OCI-LY7 (cell line): ENCODE data around the gene OPTC. TPM values are rescaled to one million over a fixed set of nuclear protein-coding genes. Genes with fewer than 3 reads are reported as not detected.

ENCODE experiments used
- BruUV-seq: library from RNA; stranded (reverse); fragments of 400-500 nt; replicated peaks from 2 replicates; lab custom pipeline; 2021; lab: Mats Ljungman, UMichigan
- CTCF ChIA-PET: fragments of 300-600 bp; sonication (Branson Sonifier 250); formaldehyde crosslinking; loops from one replicate; lab custom pipeline; 2022; ENCODE audit warnings: antibody characterized with exemption; ENCODE audit not compliant: unreplicated experiment; lab: Charles Lee
- POLR2A ChIA-PET: fragments of 300-600 bp; sonication (Branson Sonifier 250); formaldehyde crosslinking; loops from one replicate; lab custom pipeline; 2022; ENCODE audit warnings: antibody characterized with exemption; lab: Charles Lee
- DNase-seq: peaks from one replicate; pipeline ENCODE4 v3.0.0-alpha.2; 2015; ENCODE audit warnings: low spot score
- H2AFZ ChIP-seq: fragments of 200-600 bp; sonication (generic), shearing (Covaris generic); 2 replicates; pipeline ENCODE4 v1.6.1; 2014; ENCODE audit warnings: mild to moderate bottlenecking, antibody characterized with exemption, low read length, moderate library complexity
- H3K27ac ChIP-seq: fragments of 200-600 bp; sonication (generic); 2 replicates; pipeline ENCODE4 v1.5.1; 2014; ENCODE audit warnings: mixed run types, low read depth, mild to moderate bottlenecking, moderate library complexity, low read length, inconsistent platforms; ENCODE audit not compliant: poor library complexity, severe bottlenecking
- H3K36me3 ChIP-seq: fragments of 200-600 bp; sonication (generic); 2 replicates; pipeline ENCODE4 v1.6.1; 2014; ENCODE audit warnings: mild to moderate bottlenecking, antibody characterized with exemption, low read length, moderate library complexity, mixed read lengths; ENCODE audit not compliant: insufficient read depth
- H3K4me1 ChIP-seq: fragments of 200-600 bp; sonication (generic); 2 replicates; pipeline ENCODE4 v1.5.1; 2014; ENCODE audit warnings: mild to moderate bottlenecking, low read length; ENCODE audit not compliant: insufficient read depth, poor library complexity, severe bottlenecking
- H3K4me2 ChIP-seq: fragments of 200-600 bp; sonication (generic); 2 replicates; pipeline ENCODE4 v1.6.1; 2014; ENCODE audit warnings: mild to moderate bottlenecking, low read length
- H3K4me3 ChIP-seq: fragments of 200-600 bp; sonication (generic); 2 replicates; pipeline ENCODE4 v1.5.1; 2014; ENCODE audit warnings: mild to moderate bottlenecking, low read depth, low read length; ENCODE audit not compliant: poor library complexity, severe bottlenecking
- H3K79me2 ChIP-seq: fragments of 200-600 bp; sonication (generic); 2 replicates; pipeline ENCODE4 v1.6.1; 2016; ENCODE audit warnings: low read depth, mild to moderate bottlenecking, low read length, moderate library complexity, mixed read lengths; ENCODE audit not compliant: insufficient read depth
- H3K9me2 ChIP-seq: fragments of 200-600 bp; sonication (generic); 2 replicates; pipeline ENCODE4 v1.6.1; 2016; ENCODE audit warnings: mild to moderate bottlenecking, low read length, mixed read lengths; ENCODE audit not compliant: insufficient read depth
- H3K9me3 ChIP-seq: fragments of 200-600 bp; sonication (generic); 2 replicates; pipeline ENCODE4 v1.6.1; 2014; ENCODE audit warnings: mild to moderate bottlenecking, mixed run types, low read length, mixed read lengths
- H4K20me1 ChIP-seq: fragments of 200-600 bp; sonication (generic); 2 replicates; pipeline ENCODE4 v1.6.1; 2014; ENCODE audit warnings: mild to moderate bottlenecking, antibody characterized with exemption, low read length, moderate library complexity, mixed read lengths; ENCODE audit not compliant: insufficient read depth
- EZH2phosphoT487 ChIP-seq: fragments of 200-600 bp; sonication (generic); IDR thresholded peaks from 2 replicates; pipeline ENCODE4 v1.6.1; 2018; ENCODE audit warnings: low read depth, borderline replicate concordance, mild to moderate bottlenecking, mixed run types, antibody characterized with exemption, low read length, moderate library complexity, mixed read lengths
- intact Hi-C: fragments of 100-400 bp; cut with micrococcal nuclease; formaldehyde crosslinking; loops from one replicate; pipeline ENCODE4 v1.10.0; 2022; ENCODE audit not compliant: unreplicated experiment
- total RNA-seq, 2 experiments: library from RNA; depleted of rRNA in 1 of 2; stranded (reverse); fragments of >200 nt in 1 of 2; shearing (Covaris generic) in 1 of 2; gene quantifications; 2 replicates each; pipeline ENCODE4 v1.2.3, GENCODE V29; 2014 to 2022
- TF ChIP-seq, protein P1 (sequence below): fragments of 200-600 bp; sonication (generic); conservative IDR thresholded peaks from 2 replicates; pipeline ENCODE4 v1.5.1; 2014; ENCODE audit warnings: mild to moderate bottlenecking, antibody characterized with exemption, low read length, moderate library complexity, mixed read lengths

The OPTC gene
- total RNA-seq, 2 experiments from 2014 or later: not detected

DNA sequence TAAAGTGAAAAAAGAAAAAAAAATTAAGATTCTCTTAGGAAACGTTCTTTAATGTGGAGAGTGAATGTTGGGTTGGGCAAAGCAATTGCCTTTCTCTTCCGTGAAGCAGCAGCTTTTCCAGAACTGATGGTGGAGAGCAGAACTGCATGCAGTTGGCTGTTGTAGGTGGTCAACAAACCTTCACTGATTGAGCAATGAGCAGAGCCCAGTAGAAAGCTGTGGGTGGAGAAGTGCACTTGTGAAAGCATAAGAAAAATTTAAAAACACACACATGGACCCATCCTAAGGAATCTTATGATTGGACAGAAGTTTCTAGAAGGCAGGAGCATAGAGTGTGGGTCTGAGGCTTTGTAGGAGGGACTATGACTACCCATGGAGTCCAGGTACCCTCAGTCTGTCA lies 13.9 kb upstream of the OPTC start:
- BruUV-seq: no TSS peak
- Histone ChIP-seq H3K79me2 (no peaks in the 10 kb centered on the region), H3K4me2 (peak overlapping the region; percentile 34), H3K9me3 (no peaks in the 10 kb centered on the region), H2AFZ (peak overlapping the region; percentile 81), H3K4me1 (peaks cover 17% of the 10 kb centered on the region), H3K4me3 (no peak overlapping the region), H3K9me2 (no peaks in the 10 kb centered on the region), H4K20me1 (no peaks in the 10 kb centered on the region), H3K36me3 (no peaks in the 10 kb centered on the region), H3K27ac (no peak overlapping the region)
- POLR2A ChIA-PET: no interaction called here
- DNase-seq: no peak
- intact Hi-C loops: no loop called here
- TF ChIP-seq, protein P1, sequence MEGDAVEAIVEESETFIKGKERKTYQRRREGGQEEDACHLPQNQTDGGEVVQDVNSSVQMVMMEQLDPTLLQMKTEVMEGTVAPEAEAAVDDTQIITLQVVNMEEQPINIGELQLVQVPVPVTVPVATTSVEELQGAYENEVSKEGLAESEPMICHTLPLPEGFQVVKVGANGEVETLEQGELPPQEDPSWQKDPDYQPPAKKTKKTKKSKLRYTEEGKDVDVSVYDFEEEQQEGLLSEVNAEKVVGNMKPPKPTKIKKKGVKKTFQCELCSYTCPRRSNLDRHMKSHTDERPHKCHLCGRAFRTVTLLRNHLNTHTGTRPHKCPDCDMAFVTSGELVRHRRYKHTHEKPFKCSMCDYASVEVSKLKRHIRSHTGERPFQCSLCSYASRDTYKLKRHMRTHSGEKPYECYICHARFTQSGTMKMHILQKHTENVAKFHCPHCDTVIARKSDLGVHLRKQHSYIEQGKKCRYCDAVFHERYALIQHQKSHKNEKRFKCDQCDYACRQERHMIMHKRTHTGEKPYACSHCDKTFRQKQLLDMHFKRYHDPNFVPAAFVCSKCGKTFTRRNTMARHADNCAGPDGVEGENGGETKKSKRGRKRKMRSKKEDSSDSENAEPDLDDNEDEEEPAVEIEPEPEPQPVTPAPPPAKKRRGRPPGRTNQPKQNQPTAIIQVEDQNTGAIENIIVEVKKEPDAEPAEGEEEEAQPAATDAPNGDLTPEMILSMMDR: no peak
- no peak for TF ChIP-seq EZH2phosphoT487
- CTCF ChIA-PET: interaction anchor here (1.2 kb wide), 1 partner anchor 213 kb away, joined by 3 read pairs; no protein-coding TSS in a partner anchor

DNA sequence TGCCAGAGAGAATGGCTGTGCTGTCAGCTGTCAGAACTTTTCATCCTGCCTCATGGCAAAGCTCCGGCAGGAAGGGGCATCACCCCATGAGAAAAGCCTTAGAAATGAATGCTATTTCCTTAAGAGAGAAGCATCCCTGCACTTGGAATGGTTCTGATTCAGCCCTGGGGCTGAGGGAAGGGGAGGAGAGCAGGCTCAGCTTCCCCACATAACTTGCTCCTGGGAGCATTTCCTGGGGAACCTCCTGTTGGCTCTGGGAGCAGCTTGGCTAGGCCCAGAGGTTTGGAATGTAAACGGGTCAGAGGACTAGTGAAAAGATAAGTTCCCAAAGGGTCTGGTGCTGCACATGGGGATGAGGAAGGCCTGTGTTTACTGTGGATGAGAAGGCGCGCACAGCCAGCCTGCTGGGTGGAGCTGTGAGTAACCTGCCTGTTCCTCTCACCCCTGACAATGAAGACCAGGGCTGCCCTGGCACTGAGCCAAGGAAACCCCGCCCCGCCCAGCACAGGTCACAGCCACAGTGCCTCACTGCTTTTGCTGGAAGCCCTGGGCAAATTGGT lies 13.3 kb upstream of the OPTC start:
- DNase-seq: peak; percentile 76
- Histone ChIP-seq H3K79me2 (no peaks in the 10 kb centered on the region), H3K9me3 (no peaks in the 10 kb centered on the region), H3K9me2 (no peaks in the 10 kb centered on the region), H3K4me3 (no peak overlapping the region), H2AFZ (peak overlapping the region; percentile 81), H3K27ac (no peak overlapping the region), H3K36me3 (no peaks in the 10 kb centered on the region), H3K4me1 (peaks cover 17% of the 10 kb centered on the region), H3K4me2 (peak overlapping the region; percentile 34), H4K20me1 (no peaks in the 10 kb centered on the region)
- ChIA-PET CTCF (interaction anchor here (1.2 kb wide), 1 partner anchor 213 kb away, joined by 3 read pairs; no protein-coding TSS in a partner anchor), POLR2A (no interaction called here)
- BruUV-seq: no TSS peak
- intact Hi-C loops: no loop called here
- TF ChIP-seq, protein P1: no peak
- TF ChIP-seq EZH2phosphoT487: no peak

DNA sequence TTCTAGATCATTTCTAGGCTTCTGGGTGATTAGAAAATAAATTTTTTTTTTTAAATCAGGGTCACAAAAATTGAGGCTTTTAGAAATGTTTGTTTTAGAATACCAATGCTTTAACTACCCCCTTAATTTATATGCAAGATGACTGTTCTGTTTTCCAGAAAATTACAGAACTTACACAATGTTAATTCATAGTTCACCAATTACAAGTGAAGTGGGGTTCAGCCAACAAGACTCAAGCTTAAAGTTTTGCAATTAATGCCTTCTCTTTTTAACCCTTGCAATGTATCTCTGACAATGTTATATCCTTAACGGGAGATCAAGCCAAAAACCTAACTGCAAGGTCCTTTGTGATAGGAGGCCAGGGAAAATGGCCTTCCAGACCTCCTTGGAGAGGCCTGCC lies 12.8 kb upstream of the OPTC start:
- H3K79me2 ChIP-seq: no peaks in the 10 kb centered on the region
- BruUV-seq: no TSS peak
- H4K20me1 ChIP-seq: no peaks in the 10 kb centered on the region
- peak overlapping the region; percentile 34; the same call in 1 of the 2 replicates for H3K4me2 ChIP-seq
- ChIA-PET POLR2A (no interaction called here), CTCF (interaction anchor here (1.2 kb wide), 1 partner anchor 214 kb away, joined by 3 read pairs; no protein-coding TSS in a partner anchor)
- H3K9me3 ChIP-seq: no peaks in the 10 kb centered on the region
- H3K36me3 ChIP-seq: no peaks in the 10 kb centered on the region
- no peak overlapping the region for H3K4me3 ChIP-seq
- no peak for TF ChIP-seq EZH2phosphoT487
- H3K4me1 ChIP-seq: peaks cover 17% of the 10 kb centered on the region
- H2AFZ ChIP-seq: peak overlapping the region; percentile 81
- intact Hi-C loops: no loop called here
- H3K27ac ChIP-seq: no peak overlapping the region
- H3K9me2 ChIP-seq: no peaks in the 10 kb centered on the region
- DNase-seq: no peak
